HG02571 (cell line): ENCODE measurements around the gene C16orf86.
A peak's percentile ranks its signal among the peaks of the same experiment; 100 is the strongest.

Experiments used
- ATAC-seq: cut with Tn5 transposase; IDR thresholded peaks from one replicate; pipeline ENCODE4 v1.9.1; 2021; ENCODE audit warnings: mild to moderate bottlenecking, moderate library complexity; ENCODE audit not compliant: unreplicated experiment

Gene C16orf86, protein sequence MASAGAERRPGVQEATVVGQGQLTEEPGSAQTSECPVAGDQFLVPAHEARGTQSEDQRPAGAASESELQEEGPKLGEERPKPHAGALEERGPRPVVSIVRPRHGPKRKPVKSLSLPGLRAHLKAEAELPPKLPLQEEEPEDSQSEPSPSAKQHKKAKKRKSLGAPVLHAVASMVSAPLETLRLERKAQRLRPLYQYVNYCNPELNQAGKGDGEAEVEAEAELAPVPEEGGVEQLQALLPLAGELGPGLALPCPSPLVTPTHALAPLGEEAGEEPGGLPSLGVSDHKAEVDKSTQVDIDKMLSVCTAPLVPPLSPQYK

DNA sequence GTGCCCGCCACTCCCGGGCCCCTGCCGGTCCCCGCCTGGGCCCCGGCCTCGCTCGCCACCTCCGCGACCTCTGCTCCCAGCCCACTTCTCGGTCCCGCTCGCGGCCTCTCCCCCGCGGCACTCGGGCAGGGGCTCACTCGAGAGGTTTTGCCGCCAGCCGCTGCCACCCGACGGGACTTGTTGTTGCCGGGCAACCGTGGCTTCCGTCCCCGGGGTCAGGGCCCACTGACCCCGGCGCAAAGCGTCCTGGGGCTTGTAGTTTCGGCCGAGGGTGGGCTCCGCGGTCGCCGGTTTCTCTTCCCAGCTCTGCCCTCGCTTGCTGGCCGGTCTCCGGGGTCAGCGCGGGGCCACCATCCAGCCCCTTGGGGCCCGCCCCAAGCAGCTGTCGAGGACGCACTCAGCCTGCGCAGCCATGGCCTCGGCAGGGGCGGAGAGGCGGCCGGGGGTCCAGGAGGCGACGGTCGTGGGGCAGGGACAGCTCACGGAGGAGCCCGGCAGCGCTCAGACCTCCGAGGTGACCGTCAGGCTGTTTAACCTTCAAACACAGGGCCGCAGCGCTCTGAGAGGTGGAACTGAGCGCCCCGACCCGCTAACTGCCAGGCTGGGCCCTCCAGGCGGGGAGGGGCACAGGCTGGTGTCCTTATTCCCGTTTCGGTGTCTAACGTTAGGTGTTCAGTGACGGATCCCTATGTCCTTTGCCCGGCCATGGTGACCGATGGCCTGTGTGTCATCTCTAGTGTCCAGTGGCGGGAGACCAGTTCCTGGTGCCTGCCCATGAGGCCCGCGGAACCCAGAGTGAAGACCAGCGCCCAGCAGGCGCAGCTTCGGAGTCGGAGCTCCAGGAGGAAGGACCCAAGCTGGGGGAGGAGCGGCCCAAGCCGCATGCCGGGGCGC is at the start of gene C16orf86, which contains the start of gene ENKD1:
Gene C16orf86 (plus strand): TSS at position 256 of the 894 bp plus-strand sequence. CDS start 157 bp downstream, at position 413.
Gene ENKD1 (minus strand): TSS at position 192 of the 894 bp plus-strand sequence. CDS start 308 bp downstream, outside the sequence.
- peak; percentile 57 for ATAC-seq

GRCh38 chr16:67628216-67628615 is 38.4 kb upstream of the C16orf86 start:
- ATAC-seq, result no peak

GRCh38 chr16:67632415-67633172 is 34.0 kb upstream of the C16orf86 start:
- no peak for ATAC-seq

GRCh38 chr16:67636713-67637112 is 29.9 kb upstream of the C16orf86 start:
- no peak for ATAC-seq

DNA sequence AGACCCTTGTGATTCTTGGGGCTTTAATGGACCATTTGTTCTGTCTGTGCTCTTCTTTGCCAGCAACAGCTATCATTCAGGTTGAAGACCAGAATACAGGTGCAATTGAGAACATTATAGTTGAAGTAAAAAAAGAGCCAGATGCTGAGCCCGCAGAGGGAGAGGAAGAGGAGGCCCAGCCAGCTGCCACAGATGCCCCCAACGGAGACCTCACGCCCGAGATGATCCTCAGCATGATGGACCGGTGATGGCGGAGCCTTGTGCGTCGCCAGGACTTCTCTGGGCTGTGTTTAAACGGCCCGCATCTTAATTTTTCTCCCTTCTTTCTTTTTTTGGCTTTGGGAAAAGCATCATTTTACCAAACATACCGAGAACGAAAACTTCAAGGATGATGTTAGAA is 29.0 kb upstream of the C16orf86 start:
- ATAC-seq, result no peak

GRCh38 chr16:67641779-67642708 is 24.6 kb upstream of the C16orf86 start:
- ATAC-seq, result no peak

DNA sequence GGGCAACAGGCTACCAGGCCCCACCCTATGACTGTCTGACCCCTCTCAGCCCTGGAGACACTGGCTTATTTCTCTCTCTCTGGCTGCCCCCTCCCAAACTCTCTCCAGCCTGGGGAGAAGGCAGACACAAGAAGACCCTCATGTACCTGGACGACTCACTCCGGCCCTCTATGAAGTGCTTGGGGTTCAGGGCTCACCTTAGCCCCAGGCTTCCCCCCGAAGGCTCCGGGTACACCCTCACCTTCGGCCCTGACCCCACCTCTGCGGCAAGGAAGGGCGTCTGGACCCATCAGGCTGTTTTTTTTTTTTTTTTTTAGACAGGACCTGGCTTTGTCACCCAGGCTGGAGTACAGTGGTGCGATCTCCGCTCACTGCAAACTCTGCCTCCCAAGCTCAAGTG is 22.6 kb upstream of the C16orf86 start:
- no peak for ATAC-seq

- peak; percentile 4 for ATAC-seq
These were observed 21.1 kb upstream of the C16orf86 start for GRCh38 chr16:67645397-67646121.

DNA sequence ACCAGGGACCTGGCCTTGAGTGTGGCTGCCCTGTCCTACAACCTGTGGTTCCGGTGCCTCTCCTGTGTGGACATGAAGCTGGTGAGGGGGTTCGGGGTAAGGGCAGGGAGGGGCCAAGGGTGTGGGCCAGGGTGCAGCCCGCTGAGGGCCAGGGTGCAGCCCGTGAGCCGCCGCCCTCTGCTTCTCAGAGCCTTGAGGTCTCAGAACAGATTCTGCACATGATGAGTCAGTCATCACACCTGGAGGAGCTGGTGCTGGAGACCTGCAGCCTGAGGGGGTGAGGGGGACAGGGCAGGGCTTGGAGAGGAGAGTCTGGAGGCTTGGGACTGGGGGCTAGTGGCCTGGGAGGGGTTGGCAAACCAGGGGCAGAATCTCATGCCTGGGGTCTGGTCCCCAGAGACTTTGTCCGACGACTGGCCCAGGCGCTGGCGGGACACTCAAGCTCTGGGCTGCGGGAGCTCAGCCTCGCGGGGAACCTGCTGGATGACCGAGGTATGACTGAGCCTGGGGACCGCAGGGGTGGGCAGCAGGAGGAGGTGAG is 19.4 kb upstream of the C16orf86 start:
- ATAC-seq, result no peak

DNA sequence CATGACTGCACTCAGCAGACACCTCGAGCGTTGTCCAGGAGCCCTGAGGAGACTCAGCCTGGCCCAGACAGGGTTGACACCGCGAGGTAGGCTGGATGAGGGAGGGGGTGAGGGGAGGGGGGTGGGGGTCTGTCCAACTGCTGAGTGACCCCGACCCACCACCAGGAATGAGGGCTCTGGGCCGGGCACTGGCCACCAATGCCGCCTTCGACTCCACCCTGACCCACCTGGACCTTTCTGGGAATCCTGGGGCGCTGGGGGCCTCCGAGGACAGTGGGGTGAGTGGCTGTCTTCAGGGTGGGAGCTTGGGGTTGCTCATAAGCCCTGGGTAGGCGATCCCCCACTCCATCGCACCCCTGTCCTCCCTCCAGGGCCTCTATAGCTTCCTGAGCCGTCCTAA is 18.9 kb upstream of the C16orf86 start:
- ATAC-seq, result no peak

- ATAC-seq, result no peak
These were observed 18.4 kb upstream of the C16orf86 start for GRCh38 chr16:67648088-67648763.

DNA sequence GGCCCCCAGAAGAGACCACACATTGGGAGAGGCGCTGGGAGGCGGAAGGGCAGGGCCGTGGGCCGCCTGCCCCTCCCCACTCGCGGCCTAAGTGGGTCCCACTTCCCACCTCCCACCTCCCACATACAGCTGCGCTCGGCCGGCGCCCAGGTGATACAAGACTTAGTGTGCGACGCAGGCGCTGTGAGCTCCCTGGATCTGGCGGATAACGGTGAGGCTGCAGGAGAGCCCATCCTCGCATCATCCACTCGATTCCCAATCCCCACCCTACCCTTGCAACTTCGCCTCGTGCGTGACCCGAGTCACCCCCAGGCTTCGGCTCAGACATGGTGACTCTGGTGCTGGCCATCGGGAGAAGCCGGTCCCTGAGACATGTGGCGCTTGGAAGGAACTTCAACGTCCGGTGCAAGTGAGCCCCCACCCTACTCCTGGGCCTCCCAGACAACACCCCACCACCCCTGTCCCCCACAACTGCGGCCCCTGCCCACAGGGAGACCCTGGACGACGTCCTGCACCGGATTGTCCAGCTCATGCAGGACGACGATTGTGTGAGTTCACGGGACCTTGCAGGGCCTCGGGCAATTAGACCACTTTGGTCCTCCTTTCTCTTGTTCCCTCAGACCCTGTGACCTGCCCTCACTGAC is 17.7 kb upstream of the C16orf86 start:
- no peak for ATAC-seq

- no peak for ATAC-seq
These were observed 17.1 kb upstream of the C16orf86 start for GRCh38 chr16:67649494-67649931.

DNA sequence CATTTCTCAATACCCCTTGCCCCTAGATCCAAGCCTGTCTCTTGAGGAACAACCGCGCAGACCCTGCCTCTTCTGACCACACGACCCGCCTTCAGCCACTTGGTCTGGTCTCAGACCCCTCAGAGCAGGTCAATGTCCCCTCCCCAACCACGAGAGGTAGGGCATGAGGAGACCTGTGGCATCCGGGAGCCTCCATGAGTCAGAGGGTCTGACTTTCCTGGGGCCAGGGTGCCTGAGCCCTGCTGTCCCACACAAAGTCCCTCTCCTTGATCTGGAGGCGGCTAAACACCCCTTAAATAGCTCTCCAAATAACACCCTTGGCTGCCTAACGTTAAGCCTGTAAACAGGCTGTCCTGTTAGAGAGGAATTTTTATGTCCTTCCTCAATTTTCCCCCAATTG is 16.6 kb upstream of the C16orf86 start:
- no peak for ATAC-seq

DNA sequence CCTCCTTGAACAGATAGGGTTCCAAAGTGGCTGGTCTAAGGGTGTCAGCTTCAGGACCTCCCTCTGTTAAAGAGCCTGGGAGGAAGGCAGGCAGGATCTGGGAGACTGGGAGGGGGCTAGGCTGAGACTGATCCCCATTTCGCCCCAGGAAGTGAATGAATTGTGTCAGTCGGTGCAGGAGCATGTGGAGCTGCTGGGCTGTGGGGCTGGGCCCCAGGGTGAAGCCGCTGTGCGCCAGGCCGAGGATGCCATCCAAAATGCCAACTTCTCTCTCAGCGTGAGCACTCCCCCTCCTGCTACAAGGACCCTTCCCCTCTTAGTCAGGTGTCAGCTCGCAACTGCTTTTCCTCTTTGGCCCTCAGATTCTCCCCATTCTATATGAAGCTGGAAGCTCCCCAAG is 15.6 kb upstream of the C16orf86 start:
- no peak for ATAC-seq

DNA sequence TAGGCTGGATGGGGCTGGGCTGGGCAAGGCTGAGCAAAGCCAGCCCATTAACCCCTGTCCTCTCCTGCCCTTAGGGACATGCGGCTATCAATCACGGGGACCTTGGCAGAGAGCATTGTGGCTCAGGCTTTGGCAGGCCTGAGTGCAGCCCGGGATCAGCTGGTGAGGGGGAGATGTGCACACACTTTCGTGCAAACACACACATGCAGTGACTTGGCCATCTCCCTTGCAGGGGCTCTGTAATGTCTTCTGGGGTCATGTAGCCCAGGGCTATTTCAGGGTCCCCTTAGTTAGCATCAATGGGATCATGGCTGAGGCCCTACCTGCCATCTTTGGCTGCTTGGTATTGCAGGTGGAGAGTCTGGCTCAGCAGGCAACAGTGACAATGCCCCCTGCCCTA is 14.8 kb upstream of the C16orf86 start:
- ATAC-seq, result no peak

DNA sequence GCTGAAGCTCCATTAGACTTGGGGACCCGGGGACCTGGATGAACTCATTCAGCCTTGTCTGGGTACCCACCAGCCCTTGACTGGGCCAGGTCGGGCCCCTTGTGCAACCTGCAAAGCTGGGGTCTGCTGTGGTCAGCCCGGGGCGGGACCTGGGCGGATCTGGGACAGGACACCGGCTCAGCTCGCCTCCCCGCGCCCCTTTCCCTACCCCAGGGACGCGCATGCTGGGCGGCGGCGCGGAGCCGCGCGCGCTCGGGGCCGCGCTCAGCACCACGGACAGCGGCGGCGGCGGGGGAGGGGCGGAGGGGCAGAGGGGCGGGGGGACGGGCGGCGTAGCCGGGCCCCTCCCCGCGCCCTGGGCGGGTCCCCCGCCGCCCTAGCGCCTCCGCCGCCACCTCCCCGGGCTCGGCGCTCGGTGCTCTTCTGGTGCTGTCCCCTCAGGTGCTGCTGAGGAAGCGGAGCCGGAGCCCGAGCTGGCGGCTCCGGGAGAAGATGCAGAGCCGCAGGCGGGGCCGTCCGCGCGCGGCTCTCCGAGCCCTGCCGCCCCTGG is 14.0 kb upstream of the C16orf86 start:
- ATAC-seq, result no peak
